HepG2 (cell line): Measurements from ENCODE around the gene STK24. TPM values are rescaled to one million over a fixed set of nuclear protein-coding genes. Genes with fewer than 3 reads are reported as not detected.

Experiments
- EEA1 ChIP-seq: sonication (generic); formaldehyde crosslinking; IDR thresholded peaks from 2 replicates; pipeline ENCODE4 v1.5.1; 2020; ENCODE audit warnings: mild to moderate bottlenecking, missing genetic modification reagents, borderline replicate concordance
- HNF4G ChIP-seq, 2 experiments: sonication (generic) in 1 of 2; formaldehyde crosslinking in 1 of 2; IDR thresholded peaks; 2 replicates each; pipeline versions ENCODE4 v1.4.0 to v1.6.1; 2011 to 2020; ENCODE audit warnings: borderline replicate concordance in 2 of 2, low read depth in 2 of 2, mild to moderate bottlenecking in 2 of 2, low read length in 1 of 2, missing genetic modification reagents in 1 of 2, moderate library complexity in 1 of 2
- MATR3 ChIP-seq: sonication (generic); formaldehyde crosslinking; IDR thresholded peaks from 2 replicates; pipeline ENCODE4 v1.4.0; 2020; ENCODE audit warnings: missing genetic modification reagents
- NFYC ChIP-seq: IDR thresholded peaks from 2 replicates; pipeline ENCODE4 v1.6.1; 2016; ENCODE audit warnings: missing genetic modification reagents, missing compliant biosample characterization
- RFXAP ChIP-seq: sonication (generic); formaldehyde crosslinking; IDR thresholded peaks from 2 replicates; pipeline ENCODE4 v1.4.0; 2020; ENCODE audit warnings: missing genetic modification reagents, borderline replicate concordance
- RXRB ChIP-seq: IDR thresholded peaks from 2 replicates; pipeline ENCODE4 v1.6.1; 2016; ENCODE audit warnings: borderline replicate concordance, missing genetic modification reagents, missing compliant biosample characterization
- SMAD9 ChIP-seq: sonication (generic); formaldehyde crosslinking; IDR thresholded peaks from 2 replicates; pipeline ENCODE4 v1.5.1; 2020; ENCODE audit warnings: mild to moderate bottlenecking, missing genetic modification reagents
- SP2 ChIP-seq: sonication (generic); formaldehyde crosslinking; IDR thresholded peaks from 2 replicates; pipeline ENCODE4 v1.5.1; 2020; ENCODE audit warnings: mild to moderate bottlenecking, missing genetic modification reagents
- TGIF2 ChIP-seq: IDR thresholded peaks from 2 replicates; pipeline ENCODE4 v1.6.1; 2016; ENCODE audit warnings: control low read depth, missing compliant biosample characterization
- ZFP90 ChIP-seq: sonication (generic); formaldehyde crosslinking; IDR thresholded peaks from 2 replicates; pipeline ENCODE4 v1.8.0; 2022; ENCODE audit warnings: missing genetic modification reagents, mild to moderate bottlenecking, inconsistent platforms, borderline replicate concordance
- ZFY ChIP-seq: sonication (generic); formaldehyde crosslinking; IDR thresholded peaks from 2 replicates; pipeline ENCODE4 v1.4.0; 2020; ENCODE audit warnings: missing genetic modification reagents
- ZNF225 ChIP-seq: sonication (generic); formaldehyde crosslinking; IDR thresholded peaks from 2 replicates; pipeline ENCODE4 v1.4.0; 2020; ENCODE audit warnings: mild to moderate bottlenecking, missing genetic modification reagents
- ZNF296 ChIP-seq: sonication (generic); formaldehyde crosslinking; conservative IDR thresholded peaks from 2 replicates; pipeline ENCODE4 v1.5.0; 2020; ENCODE audit warnings: mild to moderate bottlenecking, missing genetic modification reagents
- ZNF570 ChIP-seq: sonication (generic); formaldehyde crosslinking; IDR thresholded peaks from 2 replicates; pipeline ENCODE4 v1.4.0; 2020; ENCODE audit warnings: mild to moderate bottlenecking, missing genetic modification reagents, borderline replicate concordance
- ZNF790 ChIP-seq: sonication (generic); formaldehyde crosslinking; IDR thresholded peaks from 2 replicates; pipeline ENCODE4 v1.8.0; 2022; ENCODE audit warnings: missing genetic modification reagents, mild to moderate bottlenecking, borderline replicate concordance
- polyA plus RNA-seq, 8 experiments: library from polyadenylated mRNA; depleted of rRNA in 3 of 8; stranded (reverse) in 7 of 8; unstranded in 1 of 8; fragments of >200 nt; fragmentation: Illumina TruSeq in 4 of 8; extraction: Trizol in 4 of 8; gene quantifications; 2 replicates each; pipeline versions ENCODE4 v1.2.1 to v1.2.3, GENCODE V29; 2011 to 2016; ENCODE audit warnings: low read depth in 4 of 8, missing spikeins in 1 of 8, mixed read lengths in 1 of 8; ENCODE audit not compliant: insufficient read depth in 1 of 8
- total RNA-seq, 5 experiments: library from RNA; depleted of rRNA; stranded (reverse); fragments of >200 nt; fragmentation: Illumina TruSeq; extraction: Trizol; gene quantifications; 2 replicates each; pipeline ENCODE4 v1.2.3, GENCODE V29; 2016; ENCODE audit warnings: low read depth in 1 of 5
- TF ChIP-seq, protein P1 (sequence below): sonication (generic); formaldehyde crosslinking; IDR thresholded peaks from 2 replicates; pipeline ENCODE4 v1.4.0; 2020; ENCODE audit warnings: missing genetic modification reagents
- TF ChIP-seq, protein P2 (sequence below): sonication (generic); formaldehyde crosslinking; IDR thresholded peaks from 2 replicates; pipeline ENCODE4 v1.4.0; 2020; ENCODE audit warnings: missing genetic modification reagents
- TF ChIP-seq, protein P3 (sequence below): sonication (generic); formaldehyde crosslinking; IDR thresholded peaks from 2 replicates; pipeline ENCODE4 v1.5.1; 2020; ENCODE audit warnings: missing genetic modification reagents, mild to moderate bottlenecking, borderline replicate concordance
- TF ChIP-seq, protein P4 (sequence below): sonication (generic); formaldehyde crosslinking; IDR thresholded peaks from 2 replicates; pipeline ENCODE4 v1.4.0; 2020; ENCODE audit warnings: missing genetic modification reagents
- TF ChIP-seq, protein P5 (sequence below): sonication (generic); formaldehyde crosslinking; IDR thresholded peaks from 2 replicates; pipeline ENCODE4 v1.4.0; 2020; ENCODE audit warnings: mild to moderate bottlenecking, missing genetic modification reagents

STK24 gene
- total and polyA plus RNA-seq, 2 of the 13 experiments (the other 11 are each of a cell fraction or from before 2014, with no cell fraction given) = 51.3 to 73.0 TPM

DNA sequence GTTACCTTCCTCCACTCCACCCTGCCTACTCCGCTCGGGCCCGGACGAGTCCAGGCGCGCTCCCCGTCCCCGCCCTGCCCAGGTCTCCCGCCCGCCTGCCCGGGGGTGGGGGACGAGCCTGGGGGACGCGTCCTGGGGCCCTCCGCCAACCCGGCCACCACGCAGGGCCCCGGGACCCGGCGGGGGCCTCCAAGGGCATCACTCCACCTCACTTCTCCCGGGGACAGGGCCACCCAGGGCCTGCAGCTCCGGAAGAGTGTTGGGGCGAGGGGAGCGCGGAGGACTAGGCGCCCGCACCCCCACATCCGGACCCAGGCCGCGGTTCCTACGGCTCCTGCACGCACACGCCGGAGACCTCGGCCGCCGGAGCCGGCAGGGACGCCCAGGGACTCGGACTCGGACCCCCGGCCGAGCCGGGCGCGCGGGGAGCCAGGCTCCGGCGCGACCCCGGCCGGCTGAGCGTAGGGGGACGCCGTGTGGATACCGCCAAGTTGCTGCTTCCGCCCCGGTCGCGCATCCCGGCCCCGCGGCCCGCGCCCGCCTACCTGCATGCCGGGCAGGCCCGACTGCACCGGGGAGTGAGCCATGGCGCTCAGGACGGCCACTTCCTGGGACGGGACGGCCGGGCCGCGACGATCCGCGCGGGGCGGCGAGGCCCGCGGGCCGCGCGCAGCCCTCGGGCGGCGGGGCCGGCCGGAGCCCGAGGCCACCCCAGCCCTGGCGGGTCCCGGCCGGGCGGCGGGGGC lies 534 bp downstream of the STK24 start (continued):
- TF ChIP-seq, protein P1, sequence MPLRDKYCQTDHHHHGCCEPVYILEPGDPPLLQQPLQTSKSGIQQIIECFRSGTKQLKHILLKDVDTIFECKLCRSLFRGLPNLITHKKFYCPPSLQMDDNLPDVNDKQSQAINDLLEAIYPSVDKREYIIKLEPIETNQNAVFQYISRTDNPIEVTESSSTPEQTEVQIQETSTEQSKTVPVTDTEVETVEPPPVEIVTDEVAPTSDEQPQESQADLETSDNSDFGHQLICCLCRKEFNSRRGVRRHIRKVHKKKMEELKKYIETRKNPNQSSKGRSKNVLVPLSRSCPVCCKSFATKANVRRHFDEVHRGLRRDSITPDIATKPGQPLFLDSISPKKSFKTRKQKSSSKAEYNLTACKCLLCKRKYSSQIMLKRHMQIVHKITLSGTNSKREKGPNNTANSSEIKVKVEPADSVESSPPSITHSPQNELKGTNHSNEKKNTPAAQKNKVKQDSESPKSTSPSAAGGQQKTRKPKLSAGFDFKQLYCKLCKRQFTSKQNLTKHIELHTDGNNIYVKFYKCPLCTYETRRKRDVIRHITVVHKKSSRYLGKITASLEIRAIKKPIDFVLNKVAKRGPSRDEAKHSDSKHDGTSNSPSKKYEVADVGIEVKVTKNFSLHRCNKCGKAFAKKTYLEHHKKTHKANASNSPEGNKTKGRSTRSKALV (CRISPR knock-in tag) = peak; percentile 62; the same call in 1 of the 2 replicates
- TF ChIP-seq, protein P2, sequence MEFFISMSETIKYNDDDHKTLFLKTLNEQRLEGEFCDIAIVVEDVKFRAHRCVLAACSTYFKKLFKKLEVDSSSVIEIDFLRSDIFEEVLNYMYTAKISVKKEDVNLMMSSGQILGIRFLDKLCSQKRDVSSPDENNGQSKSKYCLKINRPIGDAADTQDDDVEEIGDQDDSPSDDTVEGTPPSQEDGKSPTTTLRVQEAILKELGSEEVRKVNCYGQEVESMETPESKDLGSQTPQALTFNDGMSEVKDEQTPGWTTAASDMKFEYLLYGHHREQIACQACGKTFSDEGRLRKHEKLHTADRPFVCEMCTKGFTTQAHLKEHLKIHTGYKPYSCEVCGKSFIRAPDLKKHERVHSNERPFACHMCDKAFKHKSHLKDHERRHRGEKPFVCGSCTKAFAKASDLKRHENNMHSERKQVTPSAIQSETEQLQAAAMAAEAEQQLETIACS (CRISPR knock-in tag) = peak; percentile 73
- TF ChIP-seq TGIF2 (CRISPR knock-in tag) (no peak), SMAD9 (CRISPR knock-in tag) (no peak), ZNF225 (CRISPR knock-in tag) (0 out of 2 replicates have a peak, but pooled peaks have one; percentile 29), EEA1 (CRISPR knock-in tag) (0 out of 2 replicates have a peak, but pooled peaks have one; percentile 37), ZNF790 (CRISPR knock-in tag) (0 out of 2 replicates have a peak, but pooled peaks have one; percentile 57), ZFP90 (CRISPR knock-in tag) (peak; percentile 23; the same call in 1 of the 2 replicates), RXRB (CRISPR knock-in tag) (0 out of 2 replicates have a peak, but pooled peaks have one; percentile 9), HNF4G (IDR thresholded peaks at IDR 0.05; ENCODE audit: borderline replicate concordance, low read depth, low read length) (no peak), HNF4G (CRISPR knock-in tag; IDR thresholded peaks at IDR 0.05; ENCODE audit: borderline replicate concordance, low read depth) (no peak), NFYC (CRISPR knock-in tag) (no peak), ZFY (CRISPR knock-in tag) (peak; percentile 82), ZNF296 (no peak), MATR3 (CRISPR knock-in tag) (no peak), SP2 (CRISPR knock-in tag) (no peak), RFXAP (CRISPR knock-in tag) (0 out of 2 replicates have a peak, but pooled peaks have one; percentile 39), ZNF570 (CRISPR knock-in tag) (no peak)
- TF ChIP-seq, protein P3, sequence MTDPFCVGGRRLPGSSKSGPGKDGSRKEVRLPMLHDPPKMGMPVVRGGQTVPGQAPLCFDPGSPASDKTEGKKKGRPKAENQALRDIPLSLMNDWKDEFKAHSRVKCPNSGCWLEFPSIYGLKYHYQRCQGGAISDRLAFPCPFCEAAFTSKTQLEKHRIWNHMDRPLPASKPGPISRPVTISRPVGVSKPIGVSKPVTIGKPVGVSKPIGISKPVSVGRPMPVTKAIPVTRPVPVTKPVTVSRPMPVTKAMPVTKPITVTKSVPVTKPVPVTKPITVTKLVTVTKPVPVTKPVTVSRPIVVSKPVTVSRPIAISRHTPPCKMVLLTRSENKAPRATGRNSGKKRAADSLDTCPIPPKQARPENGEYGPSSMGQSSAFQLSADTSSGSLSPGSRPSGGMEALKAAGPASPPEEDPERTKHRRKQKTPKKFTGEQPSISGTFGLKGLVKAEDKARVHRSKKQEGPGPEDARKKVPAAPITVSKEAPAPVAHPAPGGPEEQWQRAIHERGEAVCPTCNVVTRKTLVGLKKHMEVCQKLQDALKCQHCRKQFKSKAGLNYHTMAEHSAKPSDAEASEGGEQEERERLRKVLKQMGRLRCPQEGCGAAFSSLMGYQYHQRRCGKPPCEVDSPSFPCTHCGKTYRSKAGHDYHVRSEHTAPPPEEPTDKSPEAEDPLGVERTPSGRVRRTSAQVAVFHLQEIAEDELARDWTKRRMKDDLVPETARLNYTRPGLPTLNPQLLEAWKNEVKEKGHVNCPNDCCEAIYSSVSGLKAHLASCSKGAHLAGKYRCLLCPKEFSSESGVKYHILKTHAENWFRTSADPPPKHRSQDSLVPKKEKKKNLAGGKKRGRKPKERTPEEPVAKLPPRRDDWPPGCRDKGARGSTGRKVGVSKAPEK (CRISPR knock-in tag) = no peak
- TF ChIP-seq, protein P4, sequence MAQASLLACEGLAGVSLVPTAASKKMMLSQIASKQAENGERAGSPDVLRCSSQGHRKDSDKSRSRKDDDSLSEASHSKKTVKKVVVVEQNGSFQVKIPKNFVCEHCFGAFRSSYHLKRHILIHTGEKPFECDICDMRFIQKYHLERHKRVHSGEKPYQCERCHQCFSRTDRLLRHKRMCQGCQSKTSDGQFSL = peak; percentile 62; the same call in 1 of the 2 replicates
- TF ChIP-seq, protein P5, sequence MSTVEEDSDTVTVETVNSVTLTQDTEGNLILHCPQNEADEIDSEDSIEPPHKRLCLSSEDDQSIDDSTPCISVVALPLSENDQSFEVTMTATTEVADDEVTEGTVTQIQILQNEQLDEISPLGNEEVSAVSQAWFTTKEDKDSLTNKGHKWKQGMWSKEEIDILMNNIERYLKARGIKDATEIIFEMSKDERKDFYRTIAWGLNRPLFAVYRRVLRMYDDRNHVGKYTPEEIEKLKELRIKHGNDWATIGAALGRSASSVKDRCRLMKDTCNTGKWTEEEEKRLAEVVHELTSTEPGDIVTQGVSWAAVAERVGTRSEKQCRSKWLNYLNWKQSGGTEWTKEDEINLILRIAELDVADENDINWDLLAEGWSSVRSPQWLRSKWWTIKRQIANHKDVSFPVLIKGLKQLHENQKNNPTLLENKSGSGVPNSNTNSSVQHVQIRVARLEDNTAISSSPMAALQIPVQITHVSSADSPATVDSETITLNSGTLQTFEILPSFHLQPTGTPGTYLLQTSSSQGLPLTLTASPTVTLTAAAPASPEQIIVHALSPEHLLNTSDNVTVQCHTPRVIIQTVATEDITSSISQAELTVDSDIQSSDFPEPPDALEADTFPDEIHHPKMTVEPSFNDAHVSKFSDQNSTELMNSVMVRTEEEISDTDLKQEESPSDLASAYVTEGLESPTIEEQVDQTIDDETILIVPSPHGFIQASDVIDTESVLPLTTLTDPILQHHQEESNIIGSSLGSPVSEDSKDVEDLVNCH = no peak
